ENCODE data around the gene SREK1IP1. TPM values are rescaled to one million over a fixed set of nuclear protein-coding genes. Genes with fewer than 3 reads are reported as not detected.

Gene SREK1IP1
- total and polyA plus RNA-seq, 2 experiments from 2014 or later, result 7.3 to 30.5 TPM

DNA sequence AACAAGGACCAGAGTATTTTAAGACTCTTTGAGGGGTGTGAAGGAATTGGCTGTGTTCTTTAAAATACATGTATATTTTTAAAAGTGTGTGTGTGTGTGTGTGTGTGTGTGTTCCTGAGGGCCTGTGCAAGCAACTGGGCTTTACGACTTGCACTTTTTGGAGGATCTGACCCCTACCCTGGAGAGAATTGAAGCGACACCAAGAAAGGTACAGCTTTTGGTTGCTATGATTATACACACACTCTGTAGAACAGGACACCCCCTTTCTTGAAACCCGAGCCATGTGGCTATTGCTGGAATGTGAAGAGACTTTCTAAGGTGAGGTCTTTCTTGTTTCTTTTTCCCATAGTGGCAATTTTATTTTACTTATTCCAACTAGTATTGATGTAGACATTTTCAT is 77.2 kb downstream of the SREK1IP1 start:
- H3K27me3 ChIP-seq (replicated peaks; ENCODE audit: insufficient read depth), result peaks cover 55% of the 10 kb centered on the region

DNA sequence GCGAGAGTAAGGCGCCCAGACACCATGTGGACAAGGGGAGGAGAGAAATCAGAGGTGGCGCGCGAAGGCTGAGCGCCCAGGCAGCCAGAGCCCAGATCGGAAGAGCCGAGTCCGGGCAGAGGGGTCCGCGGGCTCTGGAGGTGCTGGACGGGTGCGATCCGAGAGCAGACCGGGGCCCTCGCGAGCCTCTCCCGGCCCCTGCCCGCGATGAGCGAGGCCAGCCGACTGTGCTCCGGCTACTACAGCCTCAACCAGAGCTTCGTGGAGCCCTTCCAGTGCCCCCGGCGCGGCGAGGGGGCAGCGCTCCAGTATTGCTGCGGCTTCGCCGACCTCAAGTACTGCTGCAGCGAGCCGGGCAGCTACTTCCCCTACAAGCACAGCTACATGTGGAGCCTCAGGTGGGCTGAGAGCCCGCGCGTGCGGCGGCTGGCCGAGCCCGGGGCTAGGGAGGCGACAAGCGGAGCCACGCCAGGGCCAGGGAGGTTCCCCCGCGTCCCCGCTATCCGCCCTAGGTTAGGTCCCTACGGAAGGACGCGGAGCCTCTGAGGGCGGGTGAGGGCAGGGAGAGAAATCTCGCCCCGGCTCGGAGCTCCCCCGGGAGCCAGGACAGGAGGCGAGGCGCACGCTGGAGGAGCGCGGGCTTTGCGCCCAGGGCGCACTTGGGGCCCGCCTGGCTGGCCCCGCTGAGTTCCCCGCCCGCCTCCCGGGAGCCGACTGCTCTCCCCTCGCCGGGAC is 77.9 kb downstream of the SREK1IP1 start, which contains the start of gene SHISAL2B:
SHISAL2B (plus strand) TSS at position 87 of the 735 bp plus-strand sequence; CDS start at position 208, 121 bp downstream.
- no peak for TF ChIP-seq EZH2 (IDR thresholded peaks at IDR 0.05; ENCODE audit: insufficient read depth, poor library complexity, severe bottlenecking)
- no peak for TF ChIP-seq EZH2phosphoT487 (IDR thresholded peaks at IDR 0.05; ENCODE audit: insufficient read depth, low read depth)
- H3K27ac ChIP-seq, result no peak within 1 kb of the TSS
- 3 to 4% methylated on average over 44 to 63 of the region's 71 CpGs for WGBS, 2 experiments (ENCODE audit: low coverage in 1 of 2, low lambda C conversion rate in 2 of 2, missing lambda C conversion rate in 2 of 2)
- peak within 1 kb of the TSS; percentile 52 for H3K4me3 ChIP-seq
- no peaks in the 10 kb centered on the region for H3K9me2 ChIP-seq (ENCODE audit: insufficient read depth)
- no peaks in the 10 kb centered on the region for H3K36me3 ChIP-seq (ENCODE audit: low read depth)
- H3K27me3 ChIP-seq (replicated peaks; ENCODE audit: insufficient read depth), result peaks cover 56% of the 10 kb centered on the region
- peak; percentile 31 for DNase-seq
- H3F3A ChIP-seq (ENCODE audit: insufficient read depth), result no peaks in the 10 kb centered on the region
- H3K79me2 ChIP-seq (ENCODE audit: insufficient read depth), result no peaks in the 10 kb centered on the region
- in situ Hi-C loops (cut with MboI), result no loop called here
- H3K9ac ChIP-seq, result no peak within 1 kb of the TSS
- H4K20me1 ChIP-seq (ENCODE audit: insufficient read depth), result no peaks in the 10 kb centered on the region
- no peaks in the 10 kb centered on the region for H3K9me3 ChIP-seq (ENCODE audit: low read depth)
- H3K4me2 ChIP-seq (ENCODE audit: unreplicated experiment), result peak within 1 kb of the TSS; percentile 71
- peak within 1 kb of the TSS; percentile 56 for H2AFZ ChIP-seq
- H3K4me1 ChIP-seq (ENCODE audit: insufficient read depth), result no peaks in the 10 kb centered on the region

More for the DNA sequence above, 77.2 kb downstream of the SREK1IP1 start:
- Histone ChIP-seq H3K36me3 (ENCODE audit: low read depth) (no peaks in the 10 kb centered on the region), H3K4me1 (ENCODE audit: insufficient read depth) (no peaks in the 10 kb centered on the region), H4K20me1 (ENCODE audit: insufficient read depth) (no peaks in the 10 kb centered on the region), H3K9ac (no peak overlapping the region), H2AFZ (no peak overlapping the region; the same call in 1 of the 2 replicates), H3K9me3 (ENCODE audit: low read depth) (no peaks in the 10 kb centered on the region), H3K4me3 (no peak overlapping the region), H3K9me2 (ENCODE audit: insufficient read depth) (no peaks in the 10 kb centered on the region), H3K27ac (no peak overlapping the region), H3F3A (ENCODE audit: insufficient read depth) (no peaks in the 10 kb centered on the region), H3K4me2 (ENCODE audit: unreplicated experiment) (no peak overlapping the region), H3K79me2 (ENCODE audit: insufficient read depth) (no peaks in the 10 kb centered on the region)
- in situ Hi-C loops (cut with MboI), result no loop called here
- TF ChIP-seq EZH2phosphoT487 (IDR thresholded peaks at IDR 0.05; ENCODE audit: insufficient read depth, low read depth), result no peak
- TF ChIP-seq EZH2 (IDR thresholded peaks at IDR 0.05; ENCODE audit: insufficient read depth, poor library complexity, severe bottlenecking), result no peak
- no peak for DNase-seq
- 0 to 6% methylated on average over 3 of the region's 3 CpGs for WGBS, 2 experiments (ENCODE audit: low coverage in 1 of 2, low lambda C conversion rate in 2 of 2, missing lambda C conversion rate in 2 of 2)

DNA sequence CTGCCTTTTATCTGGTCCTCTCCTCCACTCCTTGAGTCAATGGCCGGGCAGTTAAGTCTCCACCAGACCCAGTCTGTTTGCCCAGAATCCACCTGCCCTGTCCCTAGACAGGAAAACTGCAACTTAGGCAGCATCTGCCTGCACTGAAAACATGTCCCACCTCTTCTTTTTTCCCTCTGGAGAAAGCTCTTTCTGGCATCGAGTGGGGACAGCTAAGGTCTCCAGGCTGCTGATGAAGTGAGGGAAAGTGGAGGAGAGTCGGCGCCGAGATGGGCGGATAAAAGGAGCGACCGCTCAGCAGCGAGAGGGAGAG is 78.4 kb downstream of the SREK1IP1 start:
- Histone ChIP-seq H3K9me3 (ENCODE audit: low read depth) (no peaks in the 10 kb centered on the region), H4K20me1 (ENCODE audit: insufficient read depth) (no peaks in the 10 kb centered on the region), H3K36me3 (ENCODE audit: low read depth) (no peaks in the 10 kb centered on the region), H3K4me2 (ENCODE audit: unreplicated experiment) (peak overlapping the region; percentile 71), H2AFZ (peak overlapping the region; percentile 56; the same call in 1 of the 2 replicates), H3K9ac (no peak overlapping the region), H3F3A (ENCODE audit: insufficient read depth) (no peaks in the 10 kb centered on the region), H3K79me2 (ENCODE audit: insufficient read depth) (no peaks in the 10 kb centered on the region), H3K4me1 (ENCODE audit: insufficient read depth) (no peaks in the 10 kb centered on the region), H3K9me2 (ENCODE audit: insufficient read depth) (no peaks in the 10 kb centered on the region), H3K27ac (no peak overlapping the region), H3K4me3 (peak overlapping the region; percentile 52), H3K27me3 (replicated peaks; ENCODE audit: insufficient read depth) (peaks cover 61% of the 10 kb centered on the region)
- WGBS, 2 experiments (ENCODE audit: low coverage in 1 of 2, low lambda C conversion rate in 2 of 2, missing lambda C conversion rate in 2 of 2), result 0 to 2% methylated on average over 9 of the region's 9 CpGs
- DNase-seq, result no peak
- TF ChIP-seq EZH2 (IDR thresholded peaks at IDR 0.05; ENCODE audit: insufficient read depth, poor library complexity, severe bottlenecking), result no peak
- no peak for TF ChIP-seq EZH2phosphoT487 (IDR thresholded peaks at IDR 0.05; ENCODE audit: insufficient read depth, low read depth)
- in situ Hi-C loops (cut with MboI), result no loop called here

DNA sequence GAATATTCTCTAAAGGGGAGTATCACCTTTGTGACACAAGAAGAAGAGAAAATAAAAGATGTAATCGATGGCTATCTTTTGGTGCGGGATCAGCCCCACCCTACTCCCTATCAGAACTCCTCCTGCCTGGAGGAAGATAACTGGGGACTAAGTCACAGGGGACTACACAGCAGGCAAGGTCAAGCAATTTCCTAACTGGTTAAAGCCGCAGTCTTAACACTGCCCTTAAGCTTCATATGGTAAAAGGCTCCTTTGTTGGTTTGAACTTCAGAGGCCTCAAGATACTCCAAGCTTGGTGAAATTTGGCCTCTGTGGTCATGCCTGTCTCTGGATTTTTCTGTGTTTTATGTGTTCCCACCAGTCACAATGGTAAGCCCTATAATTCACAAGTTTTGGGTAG is 79.5 kb downstream of the SREK1IP1 start:
- peaks cover 63% of the 10 kb centered on the region for H3K27me3 ChIP-seq (replicated peaks; ENCODE audit: insufficient read depth)

More for the DNA sequence above, 79.5 kb downstream of the SREK1IP1 start:
- no peaks in the 10 kb centered on the region for H3K9me3 ChIP-seq (ENCODE audit: low read depth)
- H3K9ac ChIP-seq, result no peak overlapping the region
- H3K9me2 ChIP-seq (ENCODE audit: insufficient read depth), result no peaks in the 10 kb centered on the region
- no peak for DNase-seq
- 75 to 80% methylated on average over 3 of the region's 3 CpGs for WGBS, 2 experiments (ENCODE audit: low coverage in 1 of 2, low lambda C conversion rate in 2 of 2, missing lambda C conversion rate in 2 of 2)
- TF ChIP-seq EZH2phosphoT487 (IDR thresholded peaks at IDR 0.05; ENCODE audit: insufficient read depth, low read depth) (no peak), EZH2 (IDR thresholded peaks at IDR 0.05; ENCODE audit: insufficient read depth, poor library complexity, severe bottlenecking) (no peak)
- H3K36me3 ChIP-seq (ENCODE audit: low read depth), result no peaks in the 10 kb centered on the region
- no peaks in the 10 kb centered on the region for H3K79me2 ChIP-seq (ENCODE audit: insufficient read depth)
- H3F3A ChIP-seq (ENCODE audit: insufficient read depth), result no peaks in the 10 kb centered on the region
- no peaks in the 10 kb centered on the region for H3K4me1 ChIP-seq (ENCODE audit: insufficient read depth)
- no peaks in the 10 kb centered on the region for H4K20me1 ChIP-seq (ENCODE audit: insufficient read depth)
- no peak overlapping the region for H3K4me3 ChIP-seq
- H2AFZ ChIP-seq, result no peak overlapping the region
- H3K27ac ChIP-seq, result no peak overlapping the region
- H3K4me2 ChIP-seq (ENCODE audit: unreplicated experiment), result no peak overlapping the region
- in situ Hi-C loops (cut with MboI), result no loop called here
